COLO829 (cell line): Measurements from ENCODE around the gene IL1RAPL1.
"Not testable (repeated sequence)": the region's sequence is repeated elsewhere in the genome, so short reads cannot be mapped to it uniquely, and the experiment has no call there.

ENCODE experiments used
- DNase-seq: peaks from one replicate; pipeline ENCODE4 v3.0.0; 2012; ENCODE audit warnings: low spot score

Gene IL1RAPL1

DNA sequence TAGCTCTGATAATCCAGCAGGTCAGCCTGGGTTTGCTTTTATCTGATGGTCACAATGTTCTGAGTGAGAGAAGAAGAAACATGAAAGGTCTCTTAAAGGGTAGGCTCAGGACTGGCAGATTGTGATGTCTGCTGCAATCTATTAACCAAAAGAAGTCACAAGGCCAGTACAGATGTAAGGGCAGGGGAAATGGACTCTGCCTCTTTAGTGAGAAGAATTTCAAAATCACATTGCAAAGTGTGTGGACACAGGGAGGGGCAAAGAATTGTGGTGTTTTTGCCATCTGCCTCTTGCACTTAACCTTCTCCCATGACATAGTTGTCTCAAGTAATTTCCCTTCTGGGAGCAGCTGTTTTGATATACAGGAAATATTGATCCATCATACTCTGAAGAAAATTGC is 40.9 kb downstream of the IL1RAPL1 start:
- DNase-seq = no peak

DNA sequence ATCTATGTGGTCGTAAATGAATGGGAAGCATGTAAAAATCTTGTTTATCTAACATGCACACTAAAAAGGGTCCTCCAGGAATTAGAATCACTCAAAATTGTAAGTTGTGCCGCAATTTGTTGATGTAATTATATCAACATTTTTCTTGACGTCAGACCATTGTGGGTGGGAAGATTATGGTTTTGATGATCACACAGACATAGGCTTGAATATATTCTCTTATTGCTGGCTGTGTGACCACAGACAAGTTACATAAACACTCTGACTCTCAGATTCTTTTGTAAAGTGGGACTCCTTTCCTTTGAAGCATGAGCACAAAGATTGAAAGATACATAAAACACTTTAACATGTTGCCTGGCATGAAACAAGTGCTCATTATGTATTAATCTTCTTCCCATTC is 51.5 kb downstream of the IL1RAPL1 start:
- no peak for DNase-seq

DNA sequence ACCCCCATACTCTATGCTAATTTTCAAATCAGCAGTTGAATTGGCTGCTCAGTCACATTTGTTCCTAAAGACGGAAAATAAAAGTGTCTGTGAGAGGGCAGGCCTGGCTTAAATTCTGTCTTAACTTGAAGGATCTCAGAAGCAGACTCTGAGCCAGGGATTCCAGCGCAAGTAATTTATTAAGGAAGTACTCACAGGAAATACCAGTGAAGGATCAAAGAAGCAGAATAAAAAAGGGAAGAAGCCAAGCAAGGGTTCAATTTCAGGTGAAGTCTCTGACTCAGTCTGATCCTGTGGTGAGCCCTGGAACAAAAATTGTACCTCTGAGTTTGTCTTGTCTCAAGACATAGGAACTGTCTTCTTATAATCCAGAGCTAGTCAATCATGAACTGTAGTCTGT is 52.2 kb downstream of the IL1RAPL1 start:
- DNase-seq = no peak

DNA sequence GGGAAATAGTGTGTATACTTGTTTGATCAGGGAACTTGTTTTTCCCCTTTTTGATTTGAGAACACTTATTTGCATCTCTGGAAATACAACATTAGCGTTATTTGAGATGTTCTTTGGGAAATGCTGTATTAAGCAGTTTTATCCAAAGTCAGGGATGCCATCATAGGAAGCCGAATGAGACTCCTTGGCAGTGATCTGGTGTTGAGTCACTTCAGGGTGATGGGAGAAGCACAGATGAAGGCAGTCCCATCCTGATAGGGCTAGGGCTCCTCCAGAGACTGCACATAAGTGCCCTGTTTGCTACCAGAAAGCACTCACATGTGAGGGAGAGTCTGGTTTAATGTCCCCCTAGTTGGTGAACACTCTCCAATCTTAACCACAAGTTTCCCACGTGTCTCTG is 62.3 kb downstream of the IL1RAPL1 start:
- no peak for DNase-seq

DNA sequence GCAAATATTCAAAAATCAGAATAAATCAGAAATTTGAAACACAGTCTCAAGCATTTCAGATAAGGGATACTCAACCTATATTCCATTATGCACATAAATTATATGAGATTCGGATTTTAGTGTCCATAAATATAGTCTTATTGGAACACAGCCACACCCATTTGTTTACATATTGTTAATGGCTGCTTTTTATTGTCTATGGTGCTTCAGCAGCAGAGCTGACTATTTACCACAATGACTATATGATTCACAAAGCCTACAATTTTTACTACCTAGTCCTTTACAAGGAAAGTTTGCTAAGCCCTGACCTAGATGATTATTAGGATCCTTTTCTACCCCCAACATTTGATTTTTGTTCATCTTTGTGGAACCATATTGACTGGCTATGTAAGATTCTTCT is 63.9 kb downstream of the IL1RAPL1 start:
- DNase-seq = no peak

DNA sequence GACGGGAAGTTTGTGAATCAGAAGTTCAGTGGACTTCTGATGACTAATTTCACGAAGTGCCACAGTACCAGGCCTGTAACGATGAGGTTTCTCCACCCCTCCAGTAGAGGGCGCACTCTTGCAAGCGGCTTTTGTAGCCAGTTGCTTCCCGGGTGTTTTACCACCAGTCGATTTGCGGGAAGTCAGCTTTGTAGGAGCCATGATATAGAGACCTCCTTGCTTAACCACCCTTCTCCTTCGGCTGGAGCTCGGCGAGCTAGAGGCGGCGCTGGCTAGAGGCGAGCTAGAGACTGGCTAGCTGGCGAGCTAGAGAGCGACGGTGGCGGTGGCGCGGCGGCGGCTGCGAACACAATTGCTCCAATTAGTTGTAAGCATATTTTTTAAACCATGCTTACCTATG is 72.0 kb downstream of the IL1RAPL1 start:
- no peak for DNase-seq

DNA sequence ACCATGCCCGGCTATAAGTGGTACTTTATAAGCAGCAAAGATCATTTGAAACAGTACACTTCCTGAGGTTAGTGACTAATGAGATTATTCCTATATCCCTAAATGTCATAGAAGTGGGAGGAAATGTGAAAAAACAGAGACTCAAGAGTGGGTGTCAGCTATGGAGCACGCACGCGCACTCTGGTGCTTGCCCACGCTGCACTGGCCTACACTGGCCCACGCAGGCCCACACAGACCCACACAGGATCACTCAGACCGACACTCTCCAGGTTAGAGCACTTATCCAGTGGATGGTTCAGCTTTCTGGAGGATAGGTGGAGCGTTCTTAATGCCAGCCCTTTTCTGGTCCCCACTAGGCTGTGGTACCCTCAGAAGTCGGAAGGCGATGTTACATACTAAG is 78.5 kb downstream of the IL1RAPL1 start:
- no peak for DNase-seq

DNA sequence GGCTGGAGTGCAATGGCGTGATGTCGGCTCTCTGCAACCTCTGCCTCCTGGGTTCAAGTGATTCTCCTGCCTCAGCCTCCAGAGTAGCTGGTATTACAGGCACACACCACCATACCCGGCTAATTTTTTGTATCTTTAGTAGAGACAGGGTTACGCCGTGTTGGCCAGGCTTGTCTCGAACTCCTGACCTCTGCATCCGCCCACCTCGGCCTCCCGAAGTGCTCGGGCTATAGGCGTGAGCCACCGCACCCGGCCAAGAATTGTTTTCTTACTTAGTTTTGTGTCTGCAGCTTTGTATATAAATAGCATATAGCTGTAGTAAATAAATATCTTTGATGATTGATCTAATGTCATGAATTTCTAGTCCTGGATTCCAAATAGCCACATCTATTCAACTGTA is 81.1 kb downstream of the IL1RAPL1 start:
- no peak for DNase-seq

DNA sequence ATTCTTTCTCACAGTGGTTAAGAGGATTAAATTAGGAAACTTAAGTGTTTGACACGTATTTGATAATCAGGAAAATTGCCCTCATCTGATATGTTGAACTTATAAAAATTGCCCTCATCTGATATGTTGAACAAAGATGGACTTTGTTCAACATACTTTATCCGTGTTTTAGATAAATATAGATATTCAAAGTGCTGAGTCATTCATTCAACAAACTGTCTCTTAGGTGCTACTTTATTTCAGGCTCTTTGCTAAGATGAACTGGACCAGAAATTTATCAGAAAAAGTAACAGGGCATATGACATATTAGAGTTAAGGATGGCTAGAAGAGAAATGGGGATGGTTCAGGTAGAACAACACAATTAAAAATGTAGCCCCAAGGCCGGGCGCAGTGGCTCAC is 81.7 kb downstream of the IL1RAPL1 start:
- DNase-seq = peak; percentile 5

DNA sequence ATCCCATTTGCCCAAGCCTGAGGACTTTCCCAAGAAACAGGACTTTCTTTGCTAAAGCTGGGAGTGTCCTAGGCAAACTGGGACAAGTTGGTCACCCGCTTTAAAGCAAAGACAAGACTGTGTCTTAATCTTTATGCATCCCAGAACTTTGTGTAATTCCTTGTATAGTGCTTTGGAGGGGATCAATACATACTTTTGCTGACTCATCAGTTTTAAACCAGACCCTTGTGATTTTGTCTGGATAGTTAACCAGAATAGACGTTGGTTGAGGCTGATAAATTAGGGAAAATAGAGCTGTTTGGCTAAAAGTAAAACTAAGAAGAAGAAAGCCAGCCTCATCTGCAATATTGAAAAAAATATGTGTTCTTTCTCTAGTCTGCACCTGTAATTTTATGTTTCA is 82.8 kb downstream of the IL1RAPL1 start:
- DNase-seq = no peak

DNA sequence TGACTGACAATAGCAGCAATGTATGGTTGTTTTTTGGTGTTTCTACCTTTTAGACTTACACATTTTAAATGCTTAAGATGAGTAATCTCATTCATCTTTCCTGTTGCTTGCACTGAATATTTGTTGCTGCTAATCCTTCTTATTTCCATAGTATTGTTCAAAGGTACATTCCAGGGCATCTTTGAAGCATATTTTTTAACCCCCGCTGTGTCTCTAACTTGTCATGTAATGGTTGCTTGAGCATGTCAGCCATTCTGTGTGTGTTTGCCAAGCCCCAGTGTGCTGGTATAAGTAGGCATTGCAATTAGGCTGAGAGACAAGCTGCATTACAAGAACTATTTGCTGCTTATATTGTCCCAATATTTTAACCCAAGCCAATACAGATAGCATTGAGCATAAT is 87.9 kb downstream of the IL1RAPL1 start:
- no peak for DNase-seq

DNA sequence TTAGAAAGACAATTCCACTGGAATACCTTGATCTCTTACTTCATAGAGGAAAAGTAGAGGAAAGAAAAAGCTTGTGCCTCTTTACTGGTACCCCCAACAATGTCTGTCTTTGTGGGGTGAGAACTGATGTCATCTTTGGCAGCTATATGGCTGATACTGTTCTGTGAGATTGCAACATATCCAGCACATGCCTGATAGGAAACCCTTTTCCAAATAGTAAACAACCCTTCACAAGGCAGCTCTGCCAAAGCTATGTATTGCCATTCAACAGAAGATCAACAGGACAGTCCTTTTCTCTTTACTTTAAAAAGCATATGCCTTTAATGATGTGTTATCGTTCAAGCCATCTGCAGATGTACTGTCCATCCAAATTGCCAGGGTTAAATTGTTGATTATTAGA is 105.9 kb downstream of the IL1RAPL1 start:
- no peak for DNase-seq

DNA sequence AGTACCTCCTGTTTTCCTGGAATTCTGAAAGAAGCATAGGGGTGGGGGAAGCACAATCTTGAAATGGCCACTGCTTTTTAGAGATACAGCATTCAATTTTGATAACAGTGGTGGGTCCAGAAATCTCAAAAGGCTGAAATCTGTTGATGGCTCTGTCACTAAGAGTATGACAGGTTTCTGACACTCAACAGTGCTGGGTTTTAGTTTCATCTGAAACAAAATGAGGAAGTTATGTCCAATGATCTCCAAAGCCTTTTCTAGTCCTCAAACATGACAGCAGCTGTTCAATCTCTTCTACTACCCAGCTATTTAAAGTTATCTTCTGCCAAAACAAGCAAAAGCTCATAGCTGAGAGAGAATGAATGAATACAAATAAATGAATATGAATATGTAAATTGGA is 110.5 kb downstream of the IL1RAPL1 start:
- DNase-seq = no peak

DNA sequence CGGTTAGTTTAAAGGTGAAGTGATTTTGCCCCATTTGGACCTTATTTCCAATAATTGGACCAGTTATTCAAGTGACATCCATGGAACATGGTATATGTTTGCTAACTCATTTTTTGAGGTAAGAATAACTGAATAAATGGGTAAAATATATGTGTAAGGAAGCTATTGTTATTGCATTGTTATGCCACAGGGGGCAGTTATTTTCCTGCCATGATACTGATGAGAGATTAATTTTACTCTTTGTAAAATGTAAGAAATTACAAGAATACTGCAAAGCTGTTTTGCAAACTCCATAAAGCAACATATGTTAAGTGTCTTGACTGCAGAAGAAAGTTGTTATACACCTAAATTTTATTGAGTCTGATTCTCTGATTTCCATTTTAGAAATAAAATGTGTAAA is 114.0 kb downstream of the IL1RAPL1 start:
- no peak for DNase-seq

DNA sequence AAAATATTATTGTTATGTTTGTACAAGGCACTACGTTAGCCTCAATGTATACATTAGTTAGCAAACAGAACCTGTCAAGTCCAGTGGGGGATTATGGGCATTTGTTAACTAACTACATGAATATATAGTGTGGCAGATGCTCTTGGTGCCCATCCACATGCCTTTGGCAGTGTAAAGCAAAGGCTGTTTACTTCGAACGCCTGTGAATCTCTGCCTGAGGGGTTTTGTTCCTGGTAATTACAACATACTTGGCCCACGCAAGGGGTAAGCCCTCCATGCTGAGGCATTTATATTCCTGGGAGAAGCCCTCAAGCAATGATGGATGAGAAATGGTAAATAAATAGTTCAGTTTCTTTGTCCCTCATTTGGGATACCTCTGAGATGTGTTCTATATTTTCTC is 119.7 kb downstream of the IL1RAPL1 start:
- DNase-seq = no peak

DNA sequence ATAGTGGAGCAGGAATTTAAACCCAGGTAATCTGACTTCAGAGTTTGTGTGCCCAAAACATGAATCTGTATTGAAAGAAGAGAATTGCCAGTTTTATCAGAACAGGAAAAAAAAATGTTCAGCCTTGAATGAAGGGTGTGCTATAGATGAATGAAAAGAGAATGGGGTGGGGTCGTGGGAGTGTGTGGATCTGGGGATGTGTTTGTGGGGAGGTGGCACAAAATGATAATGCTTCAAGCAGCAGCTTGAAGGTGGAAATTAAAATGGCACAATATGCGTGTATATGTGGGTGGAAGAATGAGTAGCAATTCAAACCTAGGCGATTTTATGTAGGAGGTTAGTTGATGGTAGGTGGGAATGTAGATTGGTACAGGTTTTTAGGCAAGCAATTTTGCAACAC is 122.2 kb downstream of the IL1RAPL1 start:
- no peak for DNase-seq

DNA sequence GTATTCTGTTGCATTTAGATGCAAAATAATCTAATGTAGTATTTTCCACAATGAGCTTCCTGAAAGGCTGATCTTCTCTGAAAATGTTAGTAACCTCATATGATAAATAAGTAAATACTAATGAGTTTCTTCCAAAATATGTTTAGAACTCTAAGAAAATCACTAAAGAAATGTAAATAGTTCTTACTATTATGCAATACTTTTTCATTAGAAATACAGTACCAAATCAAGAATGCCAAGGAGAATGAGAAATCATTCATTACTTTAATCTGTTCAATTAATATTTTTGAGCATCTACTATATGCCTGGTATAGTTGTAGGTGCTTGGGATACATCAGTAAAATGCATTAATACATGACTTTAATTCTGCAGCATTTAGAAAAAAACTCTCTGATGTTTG is 130.6 kb downstream of the IL1RAPL1 start:
- DNase-seq = no peak

DNA sequence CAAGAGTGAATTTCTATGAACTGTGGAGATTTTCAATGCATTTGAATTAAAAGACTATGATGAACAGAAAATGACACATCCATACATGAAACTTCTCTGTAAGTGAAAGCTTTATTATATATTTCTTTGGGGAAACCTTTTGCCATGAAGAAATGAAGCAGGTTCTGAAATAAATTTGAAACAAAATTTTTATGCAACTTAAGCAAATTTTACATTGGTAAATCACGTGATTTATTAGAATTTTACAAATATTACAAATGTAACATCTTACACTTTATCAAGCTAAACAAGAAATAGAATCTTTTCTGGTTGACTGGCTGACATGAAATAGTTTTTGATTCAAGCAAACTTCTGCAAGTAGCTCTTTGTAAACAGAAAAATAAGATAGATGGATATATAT is 131.2 kb downstream of the IL1RAPL1 start:
- no peak for DNase-seq

DNA sequence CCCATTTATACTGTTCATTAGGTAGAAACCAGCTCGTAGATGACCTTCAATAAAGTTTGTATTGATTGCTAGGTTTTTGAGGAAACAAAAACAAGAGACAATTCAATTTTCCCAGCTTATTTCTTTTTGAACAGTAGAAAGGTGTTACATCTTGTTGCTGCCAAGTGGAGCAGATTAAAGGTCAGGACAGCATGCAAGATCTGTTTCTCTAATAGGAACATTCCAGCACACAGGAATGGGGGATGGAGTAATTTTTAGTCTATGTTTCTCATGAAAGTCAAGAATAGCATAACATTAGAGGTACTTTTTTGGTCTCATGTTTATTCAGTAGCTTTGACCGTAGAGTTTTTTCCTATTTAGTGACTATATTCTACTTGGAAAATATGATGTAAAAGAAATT is 132.4 kb downstream of the IL1RAPL1 start:
- no peak for DNase-seq

DNA sequence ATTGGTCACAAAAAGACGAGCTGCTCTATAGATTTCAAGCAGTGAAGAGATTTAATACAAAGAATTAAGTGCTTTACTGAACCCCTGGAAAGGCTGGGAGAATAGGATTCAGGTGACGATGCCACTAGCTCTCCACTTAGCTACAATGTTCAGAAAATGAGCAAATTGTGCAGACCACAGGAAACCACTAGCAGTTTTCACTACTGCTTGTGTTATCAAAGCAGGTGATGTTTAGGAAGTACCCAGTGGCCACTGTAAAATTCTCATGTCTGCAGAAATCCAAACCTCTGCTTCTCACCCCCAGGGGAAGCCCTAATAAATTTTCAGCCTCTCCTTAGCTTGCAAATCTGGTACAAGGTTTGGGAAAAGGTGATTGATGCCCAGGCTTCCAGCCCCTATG is 165.1 kb downstream of the IL1RAPL1 start:
- no peak for DNase-seq

DNA sequence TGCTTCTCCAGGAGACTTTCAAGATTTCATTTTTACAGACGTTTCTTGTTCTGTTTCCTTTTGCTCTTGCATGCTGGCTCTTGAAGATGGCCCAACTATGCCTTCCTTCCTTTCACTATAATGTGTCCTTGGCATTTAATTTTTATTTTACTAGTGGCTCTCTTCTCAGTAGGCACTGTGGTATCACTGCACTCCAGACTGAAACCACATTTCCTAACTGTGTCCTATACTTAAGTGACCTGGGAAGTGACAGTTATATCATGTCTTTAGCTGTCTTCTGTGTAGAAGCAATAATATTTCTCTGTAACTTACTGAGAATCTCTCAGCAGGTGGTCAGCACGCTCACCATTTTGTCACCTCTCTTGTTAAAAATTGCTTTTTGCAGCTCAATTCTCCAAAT is 168.9 kb downstream of the IL1RAPL1 start:
- no peak for DNase-seq

DNA sequence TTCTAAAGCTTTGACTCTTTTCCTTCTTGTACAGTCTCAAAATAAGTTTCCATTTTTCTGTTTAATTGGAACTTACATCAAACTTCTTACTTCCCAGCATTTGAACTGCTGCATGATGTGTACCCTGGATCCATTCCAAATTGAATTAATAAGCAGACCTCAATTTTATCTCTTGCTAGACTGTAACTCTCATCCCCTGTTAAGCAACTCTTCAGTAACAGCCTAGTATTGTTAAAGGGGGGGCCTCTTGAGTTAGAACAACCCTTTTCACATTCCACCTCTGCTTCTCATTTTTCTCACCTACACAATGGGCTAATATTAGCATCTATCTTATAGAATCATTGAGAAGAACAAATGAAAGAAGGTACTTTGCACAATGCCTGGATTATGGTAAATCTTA is 169.4 kb downstream of the IL1RAPL1 start:
- no peak for DNase-seq

DNA sequence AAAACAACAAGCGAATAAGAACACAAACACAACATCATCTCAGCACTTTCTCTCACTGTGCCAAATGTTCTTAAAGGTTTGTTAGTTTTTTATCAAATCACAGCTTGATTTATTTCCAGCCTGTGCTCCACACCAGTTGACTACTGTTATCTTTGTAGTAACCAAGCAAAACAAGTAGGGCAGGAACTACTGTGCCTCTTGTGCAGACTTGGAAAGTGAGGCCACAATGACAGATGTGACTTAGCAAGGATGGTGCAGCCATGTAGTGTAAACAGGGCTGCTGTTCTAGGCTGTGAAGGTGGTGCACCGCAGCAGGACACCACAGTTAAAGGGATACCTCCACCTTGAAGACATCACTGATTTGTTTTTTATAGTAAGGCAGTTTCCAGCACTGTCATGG is 170.0 kb downstream of the IL1RAPL1 start:
- DNase-seq = no peak

DNA sequence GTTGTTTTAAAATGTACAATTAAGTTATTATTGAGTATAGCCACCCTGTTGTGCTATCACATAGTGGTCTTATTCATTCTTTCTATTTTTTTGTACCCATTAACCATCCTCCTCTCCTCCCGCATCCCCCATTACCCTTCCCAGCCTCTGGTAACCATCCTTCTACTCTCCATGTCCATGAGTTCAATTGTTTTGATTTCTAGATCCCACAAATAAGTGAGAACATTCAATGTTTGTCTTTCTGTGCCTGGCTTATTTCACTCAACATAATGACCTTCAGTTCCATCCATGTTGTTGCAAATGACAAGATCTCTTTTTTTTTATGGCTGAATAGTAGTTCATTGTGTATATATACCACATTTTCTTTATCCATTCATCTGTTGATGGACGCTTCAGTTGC is 179.3 kb downstream of the IL1RAPL1 start:
- not testable (repeated sequence) for DNase-seq

DNA sequence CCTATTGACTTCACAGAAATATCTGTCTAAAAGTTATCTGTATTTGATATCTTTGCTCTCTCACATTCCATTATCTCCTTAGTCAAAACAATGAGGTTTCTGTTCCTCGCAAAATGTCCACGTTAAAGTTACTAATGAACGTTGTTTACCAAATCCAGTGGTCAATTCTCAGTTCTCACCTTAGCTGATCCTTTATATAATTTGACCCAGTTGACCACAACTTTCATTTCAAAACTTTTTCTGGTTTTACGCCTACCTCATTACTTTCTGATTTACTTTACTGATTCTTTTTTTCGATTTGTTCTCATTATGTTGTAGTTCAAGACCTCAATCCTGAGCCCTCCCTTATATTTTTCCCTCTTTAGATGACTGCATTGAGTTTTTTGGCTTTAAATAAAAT is 186.6 kb downstream of the IL1RAPL1 start:
- no peak for DNase-seq
